NCI-H2081 (cell line): ENCODE data around the gene BBS9.

Experiments used
- DNase-seq, 2 experiments: peaks; one replicate each; lab custom pipeline; 2025; lab: John Stamatoyannopoulos, UW

BBS9 gene

GRCh38 chr7:33649476-33650441 lies 520.4 kb downstream of the BBS9 start:
- no peak for DNase-seq

DNA sequence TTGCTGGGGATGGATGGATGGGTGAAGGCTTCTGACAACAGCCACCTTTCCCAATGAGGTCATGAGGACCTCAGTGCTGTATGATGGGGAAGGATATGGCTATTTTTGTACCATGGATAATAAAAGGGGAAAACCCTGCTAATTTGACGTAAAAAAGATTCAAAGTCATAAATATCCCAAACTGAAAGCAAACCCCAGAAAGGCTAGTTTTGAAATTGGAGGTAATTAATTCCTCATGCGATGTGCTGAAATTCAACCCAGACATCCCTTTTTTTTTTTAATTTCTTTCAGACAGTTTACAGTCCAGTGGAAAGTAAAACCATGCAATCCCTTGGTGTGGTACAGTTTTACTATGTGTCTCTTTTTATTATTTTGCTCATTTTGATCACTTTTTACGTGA lies 521.5 kb downstream of the BBS9 start:
- no peak for DNase-seq

GRCh38 chr7:33651998-33652515 lies 522.7 kb downstream of the BBS9 start:
- DNase-seq, result no peak

- no peak for DNase-seq
Measured at GRCh38 chr7:33654676-33655075, 525.3 kb downstream of the BBS9 start.
